HUES6 (cell line): ENCODE measurements around the gene SCD5.
"Not testable (repeated sequence)": the region's sequence is repeated elsewhere in the genome, so short reads cannot be mapped to it uniquely, and the experiment has no call there.

Source experiments
- H3K27ac ChIP-seq: 2 replicates; pipeline ENCODE4 v1.7.0; 2013; ENCODE audit warnings: low read depth, mild to moderate bottlenecking, low read length, inconsistent platforms
- H3K27me3 ChIP-seq: 2 replicates; pipeline ENCODE4 v1.6.1; 2013; ENCODE audit warnings: low read length; ENCODE audit not compliant: control insufficient read depth, insufficient read depth
- H3K36me3 ChIP-seq: 2 replicates; pipeline ENCODE4 v1.6.1; 2013; ENCODE audit warnings: low read length; ENCODE audit not compliant: control insufficient read depth, insufficient read depth
- H3K4me1 ChIP-seq: 2 replicates; pipeline ENCODE4 v1.6.1; 2013; ENCODE audit warnings: low read length; ENCODE audit not compliant: control insufficient read depth, insufficient read depth
- H3K4me3 ChIP-seq: 2 replicates; pipeline ENCODE4 v1.5.1; 2013; ENCODE audit warnings: low read depth, low read length
- H3K9ac ChIP-seq: one replicate; pipeline ENCODE4 v1.6.1; 2013; ENCODE audit warnings: mild to moderate bottlenecking, low read length
- H3K9me3 ChIP-seq: 2 replicates; pipeline ENCODE4 v1.6.1; 2013; ENCODE audit warnings: low read depth, low read length; ENCODE audit not compliant: control insufficient read depth, insufficient read depth

Gene SCD5

DNA sequence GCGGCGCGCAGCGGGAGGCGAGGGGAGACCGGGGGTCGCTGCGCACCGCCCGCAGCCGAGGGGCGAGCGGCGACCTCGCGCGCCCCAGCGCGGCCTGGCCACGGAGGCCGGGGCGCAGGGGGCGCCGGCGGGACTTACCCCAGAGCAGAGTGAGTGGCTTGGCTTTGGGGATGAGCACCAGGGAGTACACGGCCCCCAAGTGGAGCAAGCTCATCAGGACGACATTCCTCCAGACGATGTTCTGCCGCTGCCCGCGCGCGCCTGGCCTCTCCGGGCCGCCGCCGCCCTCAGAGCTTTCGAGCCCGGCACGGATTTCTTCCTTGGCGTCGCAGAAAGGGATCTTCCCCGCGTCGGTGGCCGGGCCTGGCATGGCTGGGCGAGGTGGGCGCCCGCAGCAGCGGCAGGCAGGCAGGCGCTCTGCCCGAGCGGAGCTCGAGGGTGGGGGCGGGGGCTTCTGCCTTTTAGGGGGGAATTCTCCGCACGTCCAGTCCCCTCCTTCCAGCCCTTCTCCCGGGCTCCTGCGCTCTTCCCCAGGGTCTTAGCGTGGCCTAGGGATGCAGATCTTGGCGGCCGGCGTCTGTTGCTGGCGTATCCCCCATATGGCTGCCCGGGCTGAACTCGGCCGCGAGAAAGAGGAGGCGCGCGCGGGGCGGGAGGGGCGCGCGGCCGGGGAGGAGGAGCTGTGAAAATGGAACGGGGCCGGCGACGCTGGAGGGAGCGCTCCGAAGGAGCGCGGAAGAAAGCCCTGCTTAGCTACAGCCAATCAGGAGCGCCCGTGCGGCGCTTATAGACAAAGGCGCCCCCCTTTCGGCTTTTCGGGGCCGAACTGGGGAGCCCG is at the start of gene SCD5:
TSS of gene SCD5 (minus strand) at position 629 of the 838 bp plus-strand sequence. CDS start at position 370, 259 bp downstream.
- Histone ChIP-seq H3K27ac (no peak within 1 kb of the TSS), H3K4me1 (peaks cover 10% of the 10 kb centered on the region), H3K27me3 (peaks cover 100% of the 10 kb centered on the region), H3K4me3 (peak within 1 kb of the TSS; percentile 52), H3K36me3 (no peaks in the 10 kb centered on the region), H3K9me3 (no peaks in the 10 kb centered on the region), H3K9ac (peak within 1 kb of the TSS; percentile 10)

- Histone ChIP-seq H3K27ac (no peak overlapping the region), H3K9ac (no peak overlapping the region), H3K4me1 (no peaks in the 10 kb centered on the region), H3K4me3 (no peak overlapping the region), H3K9me3 (no peaks in the 10 kb centered on the region), H3K36me3 (peaks cover 80% of the 10 kb centered on the region), H3K27me3 (no peaks in the 10 kb centered on the region)
Observed at GRCh38 chr4:82842593-82842992, 44.0 kb upstream of the SCD5 start.

- no peaks in the 10 kb centered on the region for H3K4me1 ChIP-seq
- no peak overlapping the region for H3K4me3 ChIP-seq
- H3K36me3 ChIP-seq, result peaks cover 75% of the 10 kb centered on the region
- H3K9me3 ChIP-seq, result no peaks in the 10 kb centered on the region
- H3K9ac ChIP-seq, result no peak overlapping the region
- H3K27me3 ChIP-seq, result no peaks in the 10 kb centered on the region
- no peak overlapping the region for H3K27ac ChIP-seq
Observed at GRCh38 chr4:82839624-82840023, 41.0 kb upstream of the SCD5 start.

GRCh38 chr4:82833696-82834313 is 35.2 kb upstream of the SCD5 start:
- Histone ChIP-seq H3K27ac (no peak overlapping the region), H3K9ac (no peak overlapping the region), H3K36me3 (peaks cover 67% of the 10 kb centered on the region), H3K27me3 (no peaks in the 10 kb centered on the region), H3K9me3 (no peaks in the 10 kb centered on the region), H3K4me1 (no peaks in the 10 kb centered on the region), H3K4me3 (no peak overlapping the region)

DNA sequence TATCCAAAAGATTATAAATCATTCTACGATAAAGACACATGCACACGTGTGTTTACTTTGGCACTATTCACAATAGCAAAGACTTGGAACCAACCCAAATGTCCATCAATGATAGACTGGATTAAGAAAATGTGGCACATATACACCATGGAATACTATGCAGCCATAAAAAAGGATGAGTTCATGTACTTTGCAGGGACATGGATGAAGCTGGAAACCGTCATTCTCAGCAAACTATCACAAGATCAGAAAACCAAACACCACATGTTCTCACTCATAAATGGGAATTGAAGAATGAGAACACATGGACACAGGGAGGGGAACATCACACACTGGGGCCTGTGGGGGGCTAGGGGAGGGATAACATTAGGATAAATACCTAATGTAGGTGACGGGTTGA is 34.5 kb upstream of the SCD5 start:
- not testable (repeated sequence) for H3K27ac ChIP-seq, H3K4me1 ChIP-seq, H3K4me3 ChIP-seq, H3K9ac ChIP-seq, H3K27me3 ChIP-seq, H3K9me3 ChIP-seq
- peaks cover 67% of the 10 kb centered on the region for H3K36me3 ChIP-seq

- no peak overlapping the region for H3K4me3 ChIP-seq
- no peaks in the 10 kb centered on the region for H3K4me1 ChIP-seq
- no peaks in the 10 kb centered on the region for H3K27me3 ChIP-seq
- no peak overlapping the region for H3K27ac ChIP-seq
- no peaks in the 10 kb centered on the region for H3K9me3 ChIP-seq
- H3K36me3 ChIP-seq, result peaks cover 95% of the 10 kb centered on the region
- no peak overlapping the region for H3K9ac ChIP-seq
Observed at GRCh38 chr4:82825425-82825824, 26.8 kb upstream of the SCD5 start.

GRCh38 chr4:82823062-82823461 is 24.5 kb upstream of the SCD5 start:
- Histone ChIP-seq H3K36me3 (peaks cover 94% of the 10 kb centered on the region), H3K4me3 (no peak overlapping the region), H3K9me3 (no peaks in the 10 kb centered on the region), H3K4me1 (no peaks in the 10 kb centered on the region), H3K27me3 (no peaks in the 10 kb centered on the region), H3K27ac (no peak overlapping the region), H3K9ac (no peak overlapping the region)

- H3K27me3 ChIP-seq, result no peaks in the 10 kb centered on the region
- H3K4me3 ChIP-seq, result no peak overlapping the region
- H3K27ac ChIP-seq, result no peak overlapping the region
- H3K9me3 ChIP-seq, result no peaks in the 10 kb centered on the region
- no peaks in the 10 kb centered on the region for H3K4me1 ChIP-seq
- H3K9ac ChIP-seq, result no peak overlapping the region
- H3K36me3 ChIP-seq, result peaks cover 82% of the 10 kb centered on the region
Observed at GRCh38 chr4:82820689-82821088, 22.1 kb upstream of the SCD5 start.

- Histone ChIP-seq H3K36me3 (peaks cover 66% of the 10 kb centered on the region), H3K4me1 (no peaks in the 10 kb centered on the region; the same call in 1 of the 2 replicates), H3K27ac (no peak overlapping the region), H3K27me3 (peaks cover 10% of the 10 kb centered on the region; the same call in 1 of the 2 replicates), H3K9me3 (no peaks in the 10 kb centered on the region), H3K4me3 (no peak overlapping the region), H3K9ac (no peak overlapping the region)
Observed at GRCh38 chr4:82818664-82819662, 20.4 kb upstream of the SCD5 start.

DNA sequence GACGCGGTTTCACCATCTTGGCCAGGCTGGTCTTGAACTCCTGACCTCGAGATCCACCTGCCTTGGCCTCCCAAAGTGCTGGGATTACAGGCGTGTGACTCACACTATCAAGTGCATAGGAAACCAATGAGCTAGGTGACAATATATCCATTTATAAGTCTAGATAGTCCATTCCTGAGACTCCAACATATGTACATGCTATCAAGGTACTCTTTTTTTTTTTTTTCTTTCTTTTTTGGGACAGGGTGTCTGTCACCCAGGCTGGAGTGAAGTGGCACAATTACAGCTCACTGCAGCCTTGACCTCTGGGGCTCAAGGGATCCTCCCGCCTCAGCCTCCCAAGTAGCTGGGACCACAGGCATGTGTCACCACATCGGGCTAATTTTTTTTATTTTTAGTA is 18.3 kb upstream of the SCD5 start:
- not testable (repeated sequence) for H3K9me3 ChIP-seq, H3K9ac ChIP-seq, H3K27ac ChIP-seq, H3K4me1 ChIP-seq, H3K4me3 ChIP-seq
- H3K27me3 ChIP-seq, result peaks cover 25% of the 10 kb centered on the region
- peaks cover 46% of the 10 kb centered on the region for H3K36me3 ChIP-seq
